Stimulated activated CD8-positive, alpha-beta memory T cell treated with anti-CD3 and anti-CD28 coated beads, Interleukin-12 subunit alpha, Interleukin-12 subunit beta, amount 100 ng/mL, for 24 hours (primary cell): ENCODE data around the gene SFXN5.

Source experiments
- DNase-seq: peaks from one replicate; pipeline ENCODE4 v3.0.0-alpha.2; 2020; ENCODE audit errors: extremely low read depth

The SFXN5 gene

DNA sequence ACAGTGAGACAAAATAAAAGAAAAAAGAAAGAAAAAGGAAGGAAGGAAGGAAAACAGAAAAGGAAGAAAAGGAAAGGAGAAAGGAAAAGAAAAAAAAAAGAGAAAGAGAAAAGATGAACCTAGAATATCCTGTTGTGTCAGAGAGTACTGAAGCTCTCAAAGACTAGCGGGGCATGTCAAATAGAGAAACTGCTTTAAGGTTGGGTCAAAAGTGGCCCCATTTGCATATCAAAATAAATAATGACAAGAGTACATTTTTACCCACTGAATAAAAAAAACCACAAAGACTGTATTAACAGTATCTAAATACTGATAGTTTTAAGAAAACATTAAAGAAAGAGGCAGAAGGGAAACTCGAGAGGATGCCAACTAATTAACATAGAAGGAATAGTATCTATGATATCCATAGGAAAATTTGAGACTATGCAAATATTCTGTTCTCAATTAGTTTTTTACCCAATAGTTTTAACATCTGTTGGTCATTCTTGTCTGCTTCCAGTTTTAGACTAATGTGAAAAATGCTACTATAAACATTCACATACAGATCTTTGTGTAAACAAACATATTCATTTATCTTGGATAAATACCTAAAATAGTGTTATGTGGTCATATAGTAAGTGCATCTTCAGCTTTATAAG, 53.2 kb downstream of the SFXN5 start:
- DNase-seq = no peak

DNA sequence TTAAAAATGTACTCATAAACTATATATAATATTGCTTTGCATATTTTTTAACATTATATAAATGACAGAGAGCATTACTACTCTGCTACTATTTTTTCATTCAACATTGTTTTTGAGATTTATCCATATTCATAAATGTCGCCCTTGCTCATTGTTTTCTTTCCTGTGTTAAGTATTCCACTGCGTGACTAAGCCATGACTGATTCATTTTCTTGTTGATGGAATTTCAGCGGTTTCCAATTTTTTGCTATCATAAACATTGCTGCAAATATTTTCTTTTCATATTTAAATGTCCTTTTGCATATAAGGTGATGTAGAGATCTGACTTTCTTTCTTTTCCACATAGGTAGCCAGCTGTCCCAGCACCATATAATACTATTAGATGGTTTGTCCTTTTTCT, 57.6 kb downstream of the SFXN5 start:
- DNase-seq = no peak

DNA sequence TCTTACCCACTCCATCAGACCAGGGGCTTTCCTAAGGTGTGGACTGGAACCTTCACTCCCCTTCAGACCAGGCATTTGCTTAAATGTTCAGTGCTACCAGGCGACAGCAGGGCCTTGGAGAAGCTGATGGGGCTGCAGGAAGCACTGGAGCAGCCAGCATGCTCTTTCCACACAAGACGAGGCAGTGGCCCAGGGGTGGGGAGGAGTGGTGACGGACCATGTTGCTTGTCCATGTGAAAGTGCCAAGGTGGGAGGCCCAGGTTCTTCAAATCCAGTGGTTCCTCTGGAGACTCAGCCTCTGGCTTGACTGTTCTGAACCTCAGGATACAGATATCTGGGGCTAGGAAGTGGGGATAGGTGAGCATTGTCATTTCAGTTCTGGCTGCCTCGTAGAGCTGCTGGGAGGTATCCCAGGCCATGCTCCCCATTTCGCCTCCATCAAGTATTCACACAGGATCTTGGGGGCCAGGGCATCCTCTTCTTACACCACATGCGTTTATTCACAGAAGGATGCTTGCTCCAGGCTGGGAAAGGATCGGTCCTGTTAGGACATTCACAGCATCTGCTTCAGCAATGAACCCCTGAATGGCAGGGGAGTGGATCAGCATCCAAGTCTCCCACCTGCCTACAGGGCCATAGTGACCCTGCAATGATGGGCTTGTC, 62.2 kb downstream of the SFXN5 start:
- no peak for DNase-seq

DNA sequence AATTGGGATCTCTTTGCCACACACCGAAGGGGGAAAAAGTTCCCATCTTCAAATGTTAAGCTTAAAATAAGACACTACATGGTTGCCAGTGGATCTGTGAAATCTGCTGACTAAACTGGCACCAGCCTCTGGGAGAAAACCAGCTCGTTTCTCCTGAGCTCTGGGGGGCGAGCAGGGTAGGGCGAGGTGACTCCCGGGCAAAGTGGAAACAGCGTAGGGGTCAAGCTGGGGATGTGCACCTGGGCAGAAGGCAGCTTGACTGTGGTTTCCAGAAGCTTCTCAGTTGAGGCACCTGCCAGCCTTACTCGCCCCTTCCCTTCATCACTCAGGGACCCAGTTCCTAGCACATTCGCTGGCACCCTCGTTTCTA, 62.8 kb downstream of the SFXN5 start:
- DNase-seq = no peak

DNA sequence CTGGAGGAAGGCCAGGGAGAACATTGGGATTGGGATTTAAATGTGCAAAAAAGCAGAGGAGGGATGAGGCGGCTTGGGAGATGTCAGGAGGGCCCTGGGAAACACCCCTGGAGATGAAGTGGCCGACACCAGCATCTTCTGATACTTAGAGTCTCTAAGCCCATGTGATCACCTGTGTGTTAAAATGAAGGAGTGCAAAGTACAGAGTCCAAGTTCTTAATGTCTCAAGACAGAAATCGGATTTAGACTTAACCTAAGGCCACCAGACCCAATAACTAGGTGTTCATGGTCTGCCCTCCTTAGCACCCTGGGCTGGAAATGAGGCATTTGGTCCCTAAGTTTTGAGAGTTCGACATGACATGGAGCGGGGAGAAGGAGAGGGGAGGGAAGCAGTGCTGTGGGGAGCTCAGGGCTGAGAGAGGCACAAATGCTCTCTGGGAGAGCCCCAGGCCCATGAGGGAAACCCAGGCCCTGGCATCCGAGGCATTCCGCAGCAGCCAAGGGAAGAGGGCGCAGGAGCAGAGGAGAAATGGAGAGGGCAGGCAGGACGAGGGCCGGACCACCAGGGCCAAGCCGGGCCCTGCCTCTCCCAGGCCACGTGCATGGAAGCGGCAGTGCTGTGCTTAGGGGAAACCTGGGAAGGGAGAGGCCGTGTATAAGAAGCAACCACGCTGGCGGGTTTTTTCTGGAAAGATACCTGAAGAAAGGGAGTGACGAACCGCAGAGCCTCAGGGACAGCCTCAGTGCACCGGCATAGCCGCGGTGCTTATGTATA, 63.3 kb downstream of the SFXN5 start:
- no peak for DNase-seq

DNA sequence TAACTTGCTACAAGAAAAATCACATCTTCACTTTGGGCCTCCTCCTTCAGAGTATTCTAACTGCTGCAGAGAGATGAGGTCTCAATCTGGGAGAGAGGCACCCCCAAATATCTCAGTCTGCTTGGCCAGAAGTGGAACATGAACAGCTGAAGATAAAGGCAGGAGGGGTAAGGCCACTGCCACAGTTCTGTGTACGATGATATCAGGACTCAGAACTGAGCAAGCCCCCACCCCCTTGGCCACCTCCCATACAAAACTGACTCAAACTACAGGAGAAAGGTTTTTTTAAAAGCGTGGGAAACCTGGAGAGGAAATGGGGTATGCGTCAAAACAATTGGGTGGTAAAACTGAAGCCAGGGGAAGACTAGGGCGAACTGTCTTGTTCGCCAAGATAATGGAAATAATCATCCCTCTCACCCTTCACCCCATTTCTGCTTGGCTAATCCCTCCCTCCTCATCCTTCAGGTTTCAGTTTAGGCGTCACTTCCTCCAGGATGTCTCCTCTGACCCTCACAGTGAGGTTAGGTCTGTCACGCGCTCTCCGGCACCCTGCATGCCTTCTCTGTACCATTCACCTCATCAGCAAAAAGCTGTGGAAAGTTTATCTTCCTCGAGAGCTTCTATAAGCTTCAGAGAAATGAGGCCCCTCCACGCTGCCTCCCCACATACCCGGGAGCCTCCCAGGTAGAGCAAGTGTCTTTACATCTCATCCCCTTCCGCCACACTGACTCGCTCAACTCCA, 64.4 kb downstream of the SFXN5 start:
- DNase-seq = no peak

DNA sequence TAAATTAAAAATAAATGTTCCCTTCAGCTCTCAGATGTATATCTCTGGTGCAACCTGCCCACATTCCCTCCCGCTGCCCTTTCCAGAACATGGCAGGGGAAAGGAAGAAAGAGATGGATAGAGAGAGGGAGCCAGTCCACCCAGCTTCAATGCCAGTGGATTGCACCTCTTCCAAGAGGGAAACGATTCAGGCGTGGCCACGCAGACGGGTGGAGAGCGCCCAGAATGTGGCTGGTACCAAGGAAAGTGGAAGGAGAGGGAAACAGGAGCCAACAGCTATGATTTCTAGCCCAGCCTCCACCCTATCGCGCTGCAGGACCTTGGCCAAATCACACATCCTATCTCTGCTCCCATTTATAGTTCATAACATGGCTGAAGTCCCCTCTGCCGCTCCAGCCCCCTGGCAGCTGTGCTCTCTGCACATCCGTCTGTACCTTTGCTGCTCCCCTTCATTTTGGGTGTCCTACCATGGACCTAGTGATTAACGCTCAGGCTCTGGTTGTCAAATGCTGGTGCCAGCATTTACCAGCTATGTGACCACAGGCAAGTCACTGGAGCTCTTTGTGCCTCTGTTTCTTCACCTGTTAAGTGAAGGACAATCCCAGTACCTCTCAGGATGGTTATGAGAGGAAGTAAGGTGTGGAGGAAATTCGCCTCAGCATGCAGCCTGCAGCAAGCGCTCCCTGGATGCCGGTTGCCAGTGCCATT, 66.5 kb downstream of the SFXN5 start:
- DNase-seq = no peak

DNA sequence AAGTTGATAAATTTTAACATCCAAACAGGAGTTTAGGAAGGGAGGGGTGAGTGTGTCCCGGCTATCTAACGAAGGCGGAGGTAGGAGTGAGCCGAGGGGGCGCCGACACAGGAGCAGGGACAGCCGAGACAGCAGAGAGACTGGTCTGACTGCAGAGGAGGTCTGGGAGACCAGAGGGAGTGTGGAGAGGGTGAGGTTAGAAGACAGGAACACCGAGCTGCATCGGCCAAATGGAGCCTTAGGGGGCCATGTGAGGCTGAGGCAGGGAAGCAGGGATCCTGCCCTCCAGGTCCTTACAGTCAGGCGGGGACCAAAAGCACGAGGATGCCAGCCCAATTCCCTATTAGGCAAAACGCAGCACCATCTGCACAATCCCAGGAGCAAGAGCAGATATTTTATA, 67.0 kb downstream of the SFXN5 start:
- no peak for DNase-seq

DNA sequence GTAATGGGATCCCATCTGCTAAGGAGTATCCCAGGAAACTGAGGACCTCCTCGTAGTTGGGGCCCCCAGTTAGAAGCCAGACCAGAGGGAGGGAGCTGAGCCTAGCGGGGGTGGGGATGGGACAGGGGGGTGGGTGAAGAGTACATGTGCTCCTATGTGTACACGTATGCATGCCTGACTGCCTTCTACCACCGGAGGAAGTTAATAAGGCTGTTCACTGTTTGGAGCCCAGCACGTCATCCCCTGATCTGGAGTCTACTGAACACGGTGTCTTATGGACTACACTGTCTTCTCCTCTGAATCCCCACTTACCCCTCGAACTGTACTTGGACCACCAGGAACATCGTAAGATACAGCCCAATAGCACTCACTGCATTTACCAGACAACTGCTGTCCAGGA, 68.5 kb downstream of the SFXN5 start:
- no peak for DNase-seq

DNA sequence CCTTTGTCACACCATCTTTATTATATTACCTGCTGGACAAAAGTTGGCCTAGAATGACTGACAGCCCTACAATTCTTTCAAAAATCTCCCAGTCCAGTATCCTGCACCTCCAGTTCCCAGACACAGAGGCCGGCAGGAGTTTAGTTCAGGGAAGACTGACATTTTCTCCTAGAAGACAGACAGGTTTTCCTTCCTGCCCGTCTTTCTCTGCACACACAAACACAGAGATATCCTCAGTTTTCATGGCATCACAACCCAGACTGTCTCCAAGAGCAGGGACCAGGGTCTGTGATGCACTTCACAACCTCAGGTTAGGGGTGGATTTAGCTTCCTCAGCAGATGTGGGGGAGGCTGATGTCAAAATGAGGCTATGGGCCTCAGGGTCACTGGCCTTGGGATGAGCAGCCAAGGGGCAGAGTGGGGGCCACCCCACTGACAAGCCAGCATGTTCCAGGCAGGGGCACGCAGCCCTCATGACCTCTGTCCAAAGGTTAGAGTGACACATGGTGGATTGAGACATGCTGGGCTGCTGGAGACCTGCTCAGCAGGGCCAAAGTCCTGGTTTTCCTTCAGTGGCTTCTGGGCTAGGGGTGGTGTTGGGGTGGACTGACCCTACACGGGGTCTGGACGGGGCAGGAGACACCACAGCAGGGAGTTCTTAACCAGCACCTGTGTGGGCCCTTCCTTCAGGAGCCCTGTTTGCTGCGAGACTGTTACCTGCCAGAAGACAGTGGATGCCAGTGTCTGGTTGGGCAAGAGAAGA, 70.5 kb downstream of the SFXN5 start:
- no peak for DNase-seq

DNA sequence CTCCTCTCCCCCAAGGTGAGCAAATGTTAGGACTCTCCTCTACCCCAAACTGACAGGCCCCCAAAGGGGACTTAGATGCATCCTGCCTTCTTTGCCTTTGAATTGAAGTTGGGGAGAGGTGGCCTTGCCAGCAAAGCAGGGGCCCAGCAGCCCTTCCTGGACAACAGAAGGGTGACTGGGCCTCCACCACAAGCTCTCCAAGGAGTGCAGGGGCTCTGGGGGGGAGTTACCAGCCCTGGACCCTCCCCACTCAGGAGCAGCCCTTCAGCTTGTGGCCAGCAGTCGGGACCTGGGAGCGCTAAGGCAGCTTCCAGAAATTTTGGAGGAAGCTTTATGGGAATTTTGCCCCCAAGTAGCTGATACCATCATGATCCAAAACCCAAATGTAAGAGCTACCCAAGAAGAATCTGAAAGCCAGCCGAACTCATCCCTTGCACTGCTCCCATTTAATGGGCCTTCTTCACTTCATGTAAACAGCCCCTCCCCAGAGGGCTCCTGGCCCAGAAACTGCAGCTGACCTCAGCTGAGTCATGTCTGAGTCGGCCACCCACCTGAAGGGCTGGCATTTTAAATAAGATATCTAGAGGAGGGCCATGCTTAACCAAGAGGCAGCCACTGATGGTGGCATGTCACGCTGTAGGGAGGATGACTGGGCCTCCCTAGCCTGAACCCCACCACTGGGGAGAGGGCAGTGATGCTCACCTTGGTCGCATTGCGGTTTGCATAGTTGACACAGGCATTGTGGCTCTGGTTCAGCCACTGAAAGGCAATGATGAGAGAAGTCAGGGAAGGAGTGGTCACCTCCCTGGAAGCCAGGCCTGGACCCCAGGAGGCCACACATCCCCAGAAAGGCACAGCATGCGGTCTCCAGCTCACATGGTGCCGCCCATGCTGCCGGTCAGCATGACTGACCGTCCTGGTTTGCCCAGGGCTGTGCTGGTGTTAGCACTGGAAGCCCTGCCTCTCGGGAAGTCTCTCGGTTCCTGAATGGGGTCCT, 71.5 kb downstream of the SFXN5 start:
- DNase-seq = no peak

DNA sequence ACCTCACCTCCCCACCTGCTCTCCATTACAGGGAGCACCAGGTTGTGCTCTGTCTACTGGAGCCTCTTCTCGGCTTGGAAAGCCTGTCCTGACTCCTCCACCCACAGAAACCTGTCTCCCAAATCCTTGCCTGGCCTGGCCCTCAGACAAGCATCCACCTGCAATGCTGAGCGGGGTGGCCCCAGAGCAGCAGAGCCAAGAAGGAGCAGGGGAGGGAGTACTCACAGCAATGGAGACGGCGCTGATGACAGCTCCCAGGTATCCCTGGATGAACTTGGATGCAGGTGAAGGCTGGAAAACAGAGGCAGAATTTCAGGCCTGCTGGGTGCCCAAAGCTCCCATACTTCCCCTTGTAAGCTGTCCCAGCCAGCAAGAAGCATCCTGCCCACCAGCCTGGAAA, 72.8 kb downstream of the SFXN5 start:
- DNase-seq = no peak

DNA sequence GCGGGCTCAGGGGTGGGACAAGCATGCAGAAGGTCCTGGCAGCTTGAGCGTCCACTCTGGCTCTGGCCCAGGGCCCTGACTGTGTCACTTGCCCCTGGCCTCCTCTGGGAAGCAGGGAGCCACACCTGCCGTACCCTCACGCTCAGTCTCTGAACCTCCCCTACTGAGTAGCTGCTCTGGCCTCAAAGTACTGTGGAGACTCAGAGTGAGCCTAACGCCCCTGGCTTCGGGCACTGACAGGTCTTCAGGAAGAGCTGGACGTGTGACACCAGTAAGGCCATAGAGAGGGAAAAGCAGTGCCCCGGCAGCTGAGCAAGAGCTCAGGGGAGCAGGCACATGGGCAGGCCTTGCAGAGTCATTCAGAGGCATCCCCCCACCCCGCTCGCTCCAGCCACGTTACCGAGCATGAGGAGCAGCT, 73.3 kb downstream of the SFXN5 start:
- DNase-seq = no peak

DNA sequence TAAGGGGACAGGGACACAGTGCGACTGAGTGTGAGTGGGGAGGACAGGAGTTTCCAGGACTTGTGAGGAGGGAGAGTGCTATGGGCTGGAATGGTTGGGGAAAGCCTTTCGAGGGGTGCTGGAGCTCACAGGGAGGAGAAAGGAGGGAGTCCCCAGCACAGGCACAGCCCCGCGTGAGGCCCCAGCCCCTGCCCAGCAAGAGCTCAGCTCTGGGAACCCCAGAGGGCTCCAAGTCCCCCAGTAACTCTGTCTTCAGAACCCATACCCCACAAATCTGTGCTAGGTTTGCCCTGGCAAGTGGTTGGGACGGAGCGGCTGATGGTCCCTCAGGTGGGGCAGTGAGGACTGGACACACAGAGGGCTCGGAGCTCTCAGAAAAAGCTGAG, 75.4 kb downstream of the SFXN5 start:
- no peak for DNase-seq

DNA sequence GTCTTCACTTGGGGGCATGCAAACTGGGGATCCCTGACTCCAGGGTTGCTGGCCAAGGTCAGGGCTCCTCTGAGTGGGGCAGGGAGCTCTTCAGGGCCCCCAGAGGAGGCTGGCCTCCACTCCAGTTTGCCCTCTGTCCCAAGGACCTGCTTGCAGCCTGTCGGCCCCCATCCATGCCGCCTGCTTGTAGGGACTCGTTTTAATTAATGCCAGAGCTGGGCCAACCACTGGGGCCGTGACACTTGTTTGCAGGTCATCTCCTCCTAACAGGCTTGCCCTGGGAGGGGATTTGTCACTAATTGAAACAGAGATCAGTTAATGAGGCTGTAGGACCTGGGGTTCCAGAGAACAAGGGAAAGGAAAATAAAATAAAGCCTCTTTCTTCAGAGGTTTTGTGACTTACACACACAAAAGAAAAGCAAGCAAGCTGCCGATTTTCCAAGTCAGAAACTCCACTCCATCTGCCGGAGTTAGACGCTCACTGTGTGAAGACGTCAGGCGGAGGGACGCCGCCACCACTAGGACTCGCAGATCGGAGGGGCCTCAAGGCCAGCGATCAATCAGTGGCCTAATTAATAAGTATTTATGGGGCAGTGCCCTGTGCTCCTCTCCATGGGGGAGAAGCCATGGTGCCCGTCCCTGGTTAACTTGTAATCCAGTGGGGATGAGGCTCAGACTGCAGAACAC, 75.9 kb downstream of the SFXN5 start:
- DNase-seq = no peak

DNA sequence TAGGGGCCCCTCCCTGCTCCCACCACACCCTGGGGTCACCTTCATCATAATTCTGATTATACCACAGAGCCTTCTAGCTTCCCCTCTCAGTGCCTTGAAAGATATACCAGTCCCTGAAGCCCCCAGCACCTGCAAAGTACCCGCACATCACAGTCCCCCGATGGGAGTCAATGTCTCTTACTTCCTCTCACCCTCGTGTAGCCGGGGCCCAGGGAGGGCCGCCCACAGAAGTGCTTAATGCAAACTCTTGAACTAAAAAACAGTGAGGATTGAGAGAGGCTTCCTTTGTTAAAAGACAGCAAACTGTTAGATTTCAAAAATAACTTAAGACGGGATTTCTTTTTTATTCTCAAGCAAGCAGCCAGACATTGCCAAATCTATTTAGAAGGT, 76.5 kb downstream of the SFXN5 start:
- DNase-seq = no peak

DNA sequence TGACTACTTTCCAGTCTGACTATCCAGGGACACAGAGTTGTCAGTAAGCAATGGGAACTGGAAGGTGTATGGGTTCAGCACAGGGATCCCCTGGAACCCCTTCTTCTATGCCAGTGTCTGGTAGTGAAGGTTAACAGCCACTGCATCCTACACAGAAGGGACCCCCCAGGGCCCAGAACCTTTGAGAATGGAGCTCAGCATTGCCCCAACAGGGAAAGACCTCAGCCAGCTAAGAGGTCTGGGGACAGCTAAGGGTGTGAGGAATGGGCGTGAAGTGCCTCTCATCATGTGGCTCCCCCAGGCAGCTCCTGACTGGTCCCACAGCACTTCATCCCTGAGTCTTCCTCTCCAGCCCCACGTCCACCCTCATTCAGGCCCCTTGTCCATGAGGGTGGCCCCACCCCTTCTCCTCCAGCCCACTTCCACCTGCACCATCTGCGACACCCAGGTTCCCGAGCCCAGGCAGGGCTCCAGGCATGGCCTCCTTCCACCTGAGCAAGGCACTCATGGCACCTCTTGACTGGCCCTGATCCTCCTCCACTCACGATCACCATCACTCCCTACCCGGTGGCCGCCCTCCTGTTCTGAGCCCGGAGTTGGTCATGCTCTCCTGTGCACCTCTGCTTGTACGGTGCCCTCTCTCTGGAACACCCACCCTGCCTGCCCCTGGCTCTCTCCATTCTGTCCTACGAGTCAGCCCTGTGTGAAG, 77.1 kb downstream of the SFXN5 start:
- no peak for DNase-seq

DNA sequence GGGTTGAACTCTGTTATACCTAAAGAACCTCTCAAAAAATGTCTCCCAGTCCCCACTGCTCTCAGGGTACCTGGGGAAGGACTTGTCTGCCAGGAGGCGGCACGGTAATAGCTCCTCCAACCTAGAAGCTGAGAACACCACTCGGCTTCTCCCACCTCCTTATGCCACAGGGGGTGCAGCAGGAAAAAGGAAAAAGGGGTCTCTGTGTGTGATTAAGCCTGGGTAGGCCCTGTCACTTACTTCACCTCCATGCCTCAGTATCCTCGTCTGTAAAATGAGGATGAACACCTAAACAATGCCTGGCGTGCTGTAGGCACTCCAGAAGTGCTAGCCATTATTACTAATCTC, 77.6 kb downstream of the SFXN5 start:
- no peak for DNase-seq
